GM15510 (cell line): ENCODE data around the gene MYO7B.

ENCODE experiments used
- POLR2A ChIP-seq: IDR thresholded peaks from 3 replicates; pipeline ENCODE4 v1.6.1; 2011; ENCODE audit warnings: borderline replicate concordance; ENCODE audit not compliant: insufficient read length; ENCODE audit errors: extremely low read depth

The MYO7B gene

DNA sequence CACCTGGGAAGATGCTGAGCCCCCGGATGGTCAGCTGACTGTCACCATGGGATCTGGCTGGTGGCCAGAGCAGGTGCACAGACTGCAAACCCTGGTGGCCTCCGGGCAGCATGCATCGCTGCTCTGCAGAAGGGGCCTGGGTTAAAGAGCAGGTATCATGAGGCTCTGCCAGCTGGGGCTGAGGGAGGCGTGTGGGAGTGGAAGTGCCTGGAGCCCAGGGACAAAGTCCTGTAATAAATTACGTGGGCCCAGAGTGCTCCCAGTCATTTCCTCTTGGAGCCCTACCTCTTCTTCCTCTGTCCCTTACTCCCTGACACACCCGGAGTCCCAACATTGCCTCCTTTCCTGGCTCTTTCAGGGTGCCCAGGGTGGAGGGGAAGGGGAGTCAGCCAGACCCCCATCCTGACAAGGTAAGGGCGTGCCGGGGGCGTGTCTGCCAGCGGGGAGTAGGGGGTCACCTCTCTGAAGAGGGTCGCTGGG is at the start of gene MYO7B:
TSS of gene MYO7B (plus strand) at position 262 of the 480 bp plus-strand sequence. CDS start 24,040 bp downstream, outside the sequence.
- TF ChIP-seq POLR2A, result no peak

DNA sequence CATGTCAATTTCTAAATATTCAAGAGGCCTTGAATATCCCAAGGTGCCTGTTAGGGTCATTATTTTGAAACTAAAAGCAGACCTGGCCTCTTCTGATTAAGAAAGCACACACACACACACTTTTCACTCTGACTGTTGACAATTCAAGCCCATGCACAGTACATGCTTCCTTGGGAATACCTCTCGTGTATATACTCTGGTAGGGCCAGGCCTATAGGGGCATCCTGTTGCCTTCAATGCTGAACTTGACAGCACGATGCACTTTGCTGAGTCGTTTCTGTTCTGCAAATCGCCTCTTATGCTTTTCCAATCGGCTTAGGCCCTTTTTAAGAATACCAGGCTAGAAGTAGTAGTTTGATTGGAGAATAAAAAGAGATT is 49.8 kb upstream of the MYO7B start:
- no peak for TF ChIP-seq POLR2A

DNA sequence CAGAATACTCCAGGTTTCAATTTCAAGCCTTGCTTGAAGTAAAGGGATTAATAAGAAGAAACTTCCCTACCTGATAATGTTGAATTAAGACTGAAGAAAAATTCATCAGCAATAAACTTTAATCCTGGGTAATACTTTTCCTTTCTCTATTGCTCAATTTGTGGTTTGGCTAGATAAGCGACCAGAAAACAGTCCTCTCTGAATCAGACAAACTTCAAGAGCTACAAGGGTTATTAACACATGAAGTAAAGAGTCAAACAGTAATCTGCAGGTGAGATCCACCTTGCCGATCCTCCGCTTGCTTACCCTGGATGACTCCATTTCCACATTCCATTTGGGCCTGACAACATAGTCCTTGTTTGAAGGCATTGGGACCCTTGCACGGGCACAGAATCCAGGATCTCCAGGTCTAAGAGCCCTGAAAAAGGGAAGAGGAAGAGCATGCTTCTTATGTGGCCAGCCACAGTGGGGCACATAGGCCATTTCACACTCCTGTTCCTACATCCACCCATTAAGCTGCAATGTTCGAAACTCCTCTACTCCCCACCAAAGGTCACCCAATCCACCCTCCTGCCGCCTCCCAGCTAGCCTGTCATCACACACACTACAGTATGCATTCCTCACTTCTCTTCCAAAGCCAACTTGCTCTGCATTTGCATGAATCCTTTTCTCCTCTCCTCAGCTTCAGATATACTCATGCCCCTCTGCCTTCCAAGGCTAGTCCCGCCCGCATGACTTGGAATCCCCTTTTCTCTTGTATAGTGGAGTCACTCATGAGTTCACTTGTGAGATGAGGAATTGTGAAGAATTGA is 49.0 kb upstream of the MYO7B start:
- no peak for TF ChIP-seq POLR2A

DNA sequence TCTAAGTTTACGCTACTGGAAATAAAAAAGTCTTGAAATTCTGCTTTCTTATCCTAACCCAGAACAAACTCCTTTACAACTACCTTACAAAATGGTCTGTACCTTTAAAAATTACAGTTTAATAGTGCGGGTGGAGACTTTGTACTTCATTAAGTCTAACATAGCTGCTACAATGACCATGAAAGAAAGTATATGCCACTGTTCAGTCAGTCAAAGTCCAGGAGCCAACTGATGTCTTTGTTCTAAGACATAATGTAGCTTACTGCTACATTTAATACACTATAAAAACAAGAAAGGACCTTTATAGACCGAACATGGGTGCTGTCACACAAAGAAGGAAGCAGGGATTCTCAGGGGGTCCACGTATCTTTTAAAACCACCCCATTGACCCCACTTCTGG is 45.2 kb upstream of the MYO7B start:
- TF ChIP-seq POLR2A, result no peak

DNA sequence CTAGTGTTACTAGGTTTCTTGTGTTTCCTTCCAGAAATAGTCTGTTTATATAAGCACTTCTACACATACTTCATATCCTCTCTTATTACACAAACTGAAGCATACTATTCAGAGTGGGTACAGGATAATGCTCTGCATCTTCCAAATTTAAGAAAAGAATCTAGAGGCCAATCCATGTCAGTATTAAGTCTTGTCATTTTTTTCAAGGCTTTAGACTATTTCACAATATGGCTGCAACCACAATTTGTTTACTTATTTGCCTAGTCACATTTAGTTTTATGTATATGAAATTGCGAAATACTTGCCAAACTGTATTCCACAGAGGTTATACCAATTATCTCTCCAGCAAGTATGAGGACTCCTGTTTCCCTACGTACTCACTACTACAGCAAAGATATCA is 37.1 kb upstream of the MYO7B start:
- no peak for TF ChIP-seq POLR2A

DNA sequence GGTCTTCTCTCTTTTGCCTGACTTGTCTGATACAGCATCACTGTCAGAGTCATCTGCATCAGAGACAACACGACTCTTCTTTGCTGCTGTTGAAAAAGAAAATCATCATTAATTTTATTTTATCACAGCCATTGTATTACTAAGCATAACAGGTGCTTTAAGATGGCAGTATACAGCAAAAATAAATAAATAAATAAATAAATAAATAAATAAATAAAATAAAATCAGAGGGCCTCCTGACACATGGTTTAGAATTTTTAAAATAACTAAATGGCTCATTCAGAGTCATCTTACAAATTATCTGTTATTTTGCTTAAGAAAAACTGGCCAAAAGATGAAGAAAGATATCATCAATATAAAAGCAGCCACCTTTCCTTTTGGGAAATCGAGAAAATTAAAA is 32.0 kb upstream of the MYO7B start:
- TF ChIP-seq POLR2A, result no peak

DNA sequence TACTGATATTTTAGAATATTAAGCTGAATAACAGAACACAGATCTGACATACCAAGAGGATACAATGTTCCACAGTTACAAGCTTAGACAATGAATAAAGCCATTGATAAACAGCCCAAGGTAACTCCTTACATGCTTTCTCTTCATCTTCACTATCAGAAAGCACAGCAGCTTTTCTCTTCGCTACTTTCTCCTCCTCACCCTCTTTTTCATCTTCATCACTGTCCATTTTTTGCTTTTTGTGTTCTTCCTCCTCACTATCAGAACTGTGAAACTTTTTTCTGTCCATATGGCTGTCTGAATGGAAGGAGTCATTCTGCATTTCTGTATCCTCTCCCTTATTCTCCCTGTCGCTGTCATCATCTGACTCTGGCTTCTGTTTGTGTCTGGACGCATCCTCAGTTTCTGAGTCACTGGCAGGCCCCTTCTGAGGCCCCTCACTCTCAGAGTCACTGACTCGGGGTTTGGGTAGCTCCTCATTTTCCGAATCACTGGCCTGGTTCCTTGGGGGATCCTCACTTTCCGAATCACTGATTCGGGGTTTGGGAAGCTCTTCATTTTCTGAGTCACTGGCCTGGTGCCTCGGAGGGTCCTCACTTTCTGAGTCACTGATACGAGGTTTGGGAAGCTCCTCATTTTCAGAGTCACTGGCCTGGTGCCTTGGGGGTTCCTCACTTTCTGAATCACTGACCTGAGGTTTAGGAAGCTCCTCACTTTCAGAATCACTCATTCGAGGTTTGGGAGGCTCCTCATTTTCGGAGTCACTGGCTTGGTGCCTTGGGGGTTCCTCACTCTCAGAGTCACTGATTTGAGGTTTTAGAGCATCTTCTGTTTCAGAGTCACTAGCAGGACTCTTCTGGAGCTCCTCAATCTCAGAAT is 30.7 kb upstream of the MYO7B start:
- no peak for TF ChIP-seq POLR2A

DNA sequence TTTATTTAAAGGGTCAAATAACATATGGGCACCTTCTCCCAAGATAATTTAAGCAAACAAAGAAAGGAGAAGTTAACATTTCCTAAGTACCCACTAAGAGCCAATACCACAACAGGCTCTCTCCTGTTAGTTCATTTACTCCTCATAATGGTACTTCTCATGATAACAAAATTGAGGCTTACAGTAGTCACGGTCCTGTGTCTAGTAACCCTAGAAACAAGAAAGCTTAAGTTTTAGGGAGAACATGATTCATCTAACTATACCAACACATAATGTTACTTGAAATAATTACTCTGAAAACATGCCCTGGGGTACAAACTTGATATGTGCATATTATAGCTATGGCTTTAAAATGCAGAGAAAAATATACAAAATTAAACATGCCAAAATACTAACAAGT is 29.0 kb upstream of the MYO7B start:
- TF ChIP-seq POLR2A, result no peak

DNA sequence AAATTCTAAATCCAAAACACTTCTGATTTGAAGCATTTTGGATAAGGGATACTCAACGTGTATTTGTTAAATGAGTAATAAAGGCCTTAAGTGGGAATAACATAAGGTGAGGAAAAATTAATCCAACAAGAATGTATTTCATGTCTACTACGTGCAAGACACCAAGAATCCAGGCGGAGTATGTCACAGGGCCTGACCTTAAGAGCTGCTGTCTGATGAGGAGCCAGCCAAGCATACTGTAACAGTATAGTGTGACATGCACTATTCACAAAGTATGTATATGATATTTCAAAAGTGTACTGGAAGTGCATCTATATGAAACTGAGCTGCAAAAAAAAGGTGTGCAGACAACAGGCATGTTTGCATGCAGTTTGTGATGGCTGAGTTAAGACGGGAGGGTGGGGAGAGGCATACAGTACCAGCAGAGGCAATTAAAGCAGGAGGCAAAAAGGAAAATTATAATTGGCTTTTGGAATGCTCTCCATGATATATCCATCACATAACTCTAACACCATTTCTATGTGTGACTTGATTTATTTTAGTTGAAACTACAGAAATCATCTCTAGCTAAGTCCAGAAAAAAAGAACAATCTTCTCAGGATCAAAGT is 27.4 kb upstream of the MYO7B start:
- no peak for TF ChIP-seq POLR2A

DNA sequence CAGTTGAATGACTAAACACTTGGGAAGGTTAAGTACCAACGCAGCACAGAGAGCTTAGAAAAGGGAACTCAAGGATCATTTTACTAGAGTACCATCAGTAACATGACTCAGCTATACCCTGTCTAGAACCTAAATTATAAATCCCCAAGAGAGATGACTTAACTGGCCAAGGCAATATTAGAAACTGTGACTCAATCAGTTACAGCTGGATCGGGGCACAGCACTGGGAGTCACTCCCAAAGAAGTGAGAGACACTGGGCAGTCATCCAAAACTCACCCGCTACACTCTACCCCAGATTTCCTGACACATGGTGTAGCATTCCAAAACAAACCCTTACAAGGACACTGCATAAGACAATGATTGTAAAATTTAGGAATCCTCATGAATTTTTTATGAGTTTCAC is 26.9 kb upstream of the MYO7B start:
- TF ChIP-seq POLR2A, result no peak

DNA sequence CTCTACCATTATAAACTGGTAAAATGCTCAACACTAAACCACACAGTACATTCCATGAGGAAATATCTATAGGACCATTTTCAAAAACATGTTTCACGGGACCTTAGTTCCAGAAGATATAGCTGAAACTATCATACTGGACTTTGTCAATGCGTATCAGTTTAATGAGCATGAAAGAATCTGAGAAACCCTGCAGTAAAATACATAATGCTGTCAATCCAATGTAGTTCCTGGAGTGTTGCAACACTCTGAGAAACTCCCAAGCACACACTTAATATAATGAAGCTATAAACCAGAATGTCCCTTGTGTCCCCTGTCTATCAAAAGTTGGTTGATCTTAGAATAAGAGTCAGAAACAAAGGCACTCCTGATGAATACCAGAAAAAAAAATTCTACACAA is 25.4 kb upstream of the MYO7B start:
- no peak for TF ChIP-seq POLR2A

DNA sequence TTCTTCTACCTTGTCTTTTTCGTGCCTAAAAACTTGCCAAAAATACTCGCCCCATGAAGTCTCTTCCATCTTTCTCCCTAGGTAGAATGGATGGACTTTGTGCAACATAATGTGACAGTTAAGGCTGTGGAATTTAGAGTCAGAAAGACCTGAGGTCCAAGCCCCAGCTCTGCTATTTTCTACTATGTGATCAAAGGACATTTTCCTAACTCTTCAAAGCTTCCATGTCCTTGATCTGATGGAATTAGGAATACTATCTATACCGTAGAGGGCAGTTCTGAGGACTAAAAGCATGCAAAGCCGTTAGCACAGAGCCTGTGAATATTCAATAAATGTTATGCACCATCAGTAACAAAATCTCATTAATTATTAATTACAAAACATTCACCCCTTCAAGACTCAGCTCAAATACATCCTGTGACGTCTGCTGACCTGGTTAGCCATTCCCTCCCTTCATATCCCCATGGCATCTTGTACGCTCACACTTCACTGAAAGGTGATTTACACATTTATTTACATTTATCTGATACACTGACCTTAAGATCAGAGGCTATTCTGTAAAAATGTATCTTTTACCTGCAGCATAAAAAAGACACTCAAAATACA is 24.3 kb upstream of the MYO7B start:
- no peak for TF ChIP-seq POLR2A

DNA sequence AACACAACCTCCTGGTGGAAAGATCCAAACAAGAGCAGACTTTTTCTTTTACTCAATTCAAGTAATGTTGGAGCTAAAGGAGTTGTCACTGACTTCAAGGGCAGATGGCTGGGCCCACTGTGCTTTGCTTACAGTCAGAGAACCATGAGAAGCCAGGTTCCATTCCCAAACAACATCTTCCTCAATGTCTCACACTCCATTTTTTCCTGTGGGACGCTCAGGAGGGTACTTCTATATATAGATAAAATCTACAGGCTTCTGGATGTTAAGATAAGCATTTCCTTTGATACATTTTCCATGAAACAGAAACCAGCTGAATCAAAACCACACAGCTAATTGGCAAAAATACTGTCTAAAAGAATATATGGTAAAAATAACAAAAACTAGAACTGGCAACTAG is 23.6 kb upstream of the MYO7B start:
- TF ChIP-seq POLR2A, result no peak

DNA sequence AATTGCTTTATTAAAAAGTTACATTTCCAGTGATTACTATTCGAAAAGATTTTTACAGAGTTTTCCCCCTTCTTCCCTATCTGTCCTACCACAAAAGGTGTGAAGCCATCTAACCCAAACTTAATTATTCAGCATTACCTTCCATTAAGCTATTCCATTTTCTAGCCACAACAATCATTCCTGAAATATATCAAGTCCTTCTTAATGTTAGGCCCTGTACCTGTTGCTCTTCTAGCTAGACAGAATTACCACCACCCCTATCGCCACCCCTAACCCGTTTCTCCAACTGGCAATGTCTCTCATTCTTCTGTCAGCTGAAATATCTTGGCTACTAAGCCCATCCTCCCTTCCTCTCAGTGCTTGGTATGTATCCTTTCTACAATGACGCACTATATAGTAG is 23.1 kb upstream of the MYO7B start:
- no peak for TF ChIP-seq POLR2A

DNA sequence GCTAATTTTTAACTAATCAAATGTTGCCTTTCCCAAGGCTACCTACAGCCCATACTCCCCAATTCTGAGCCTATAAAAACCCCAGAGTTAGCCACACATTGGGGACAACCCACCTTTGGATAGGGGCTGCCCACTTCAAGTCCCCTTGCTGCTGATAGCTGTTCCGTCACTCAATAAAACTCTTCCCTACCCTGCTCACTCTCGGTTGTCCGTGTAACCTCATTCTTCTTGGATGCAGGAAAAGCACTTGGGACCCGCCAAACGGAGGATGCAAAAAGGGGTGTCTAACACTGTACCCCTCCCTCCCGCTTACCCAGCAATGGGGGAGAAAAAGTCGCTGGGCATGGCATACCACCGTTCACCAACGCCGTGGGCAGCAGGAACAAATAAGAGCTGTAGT is 21.4 kb upstream of the MYO7B start:
- no peak for TF ChIP-seq POLR2A
